Activated CD8-positive, alpha-beta memory T cell treated with anti-CD3 and anti-CD28 coated beads, Interleukin-2, amount 50 U/mL, for 24 hours (primary cell): ENCODE results near the gene PDK2.

Experiments
- DNase-seq: peaks from one replicate; pipeline ENCODE4 v3.0.0-alpha.2; 2020; ENCODE audit errors: extremely low read depth

Gene PDK2

DNA sequence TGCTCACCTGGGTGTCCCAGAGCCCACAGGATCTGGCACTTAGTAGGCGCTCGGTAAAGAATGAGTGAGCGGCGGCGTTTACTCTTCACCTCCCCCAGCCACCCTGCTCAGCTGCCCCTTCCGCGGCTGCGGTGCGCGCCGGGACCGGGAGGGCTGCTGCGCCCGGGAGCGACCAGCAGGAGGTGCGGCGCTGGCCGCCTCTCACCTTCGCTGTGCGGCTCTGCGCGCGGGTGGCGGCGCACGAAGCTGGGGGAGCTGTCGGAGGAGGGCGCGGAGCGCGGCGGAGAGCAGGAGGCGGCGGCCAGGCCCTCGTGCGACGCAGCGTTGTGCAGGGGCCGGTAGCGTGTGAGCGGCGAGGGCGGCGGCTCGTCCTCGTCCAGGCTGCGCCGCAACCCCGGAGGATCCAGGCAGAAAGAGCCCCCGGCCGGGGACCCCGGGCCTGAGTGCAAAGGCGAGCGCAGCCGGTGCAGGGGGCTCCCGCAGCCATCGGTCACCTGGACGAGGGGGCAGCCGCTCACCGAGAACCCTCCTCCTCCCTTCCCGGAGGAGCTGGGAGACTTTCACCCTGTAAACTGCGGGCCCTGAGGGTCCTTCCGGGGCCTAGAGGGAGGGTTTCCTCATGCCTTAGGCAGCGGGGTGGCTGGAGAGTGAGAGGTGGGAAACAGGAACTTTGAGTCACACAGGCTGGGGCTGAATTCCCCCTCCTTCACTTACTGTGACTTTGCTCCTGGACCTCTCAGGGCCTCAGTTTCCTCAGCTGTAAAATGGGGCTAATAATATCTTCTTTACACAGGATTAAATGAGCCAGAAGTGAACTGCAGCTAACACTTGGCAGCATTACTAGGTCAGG is 22.3 kb downstream of the PDK2 start:
- DNase-seq = no peak

GRCh38 chr17:50118076-50118827 is 23.1 kb downstream of the PDK2 start:
- DNase-seq = no peak

GRCh38 chr17:50118828-50119218 is 23.7 kb downstream of the PDK2 start:
- DNase-seq = no peak

GRCh38 chr17:50120475-50121253 is 25.5 kb downstream of the PDK2 start:
- no peak for DNase-seq

DNA sequence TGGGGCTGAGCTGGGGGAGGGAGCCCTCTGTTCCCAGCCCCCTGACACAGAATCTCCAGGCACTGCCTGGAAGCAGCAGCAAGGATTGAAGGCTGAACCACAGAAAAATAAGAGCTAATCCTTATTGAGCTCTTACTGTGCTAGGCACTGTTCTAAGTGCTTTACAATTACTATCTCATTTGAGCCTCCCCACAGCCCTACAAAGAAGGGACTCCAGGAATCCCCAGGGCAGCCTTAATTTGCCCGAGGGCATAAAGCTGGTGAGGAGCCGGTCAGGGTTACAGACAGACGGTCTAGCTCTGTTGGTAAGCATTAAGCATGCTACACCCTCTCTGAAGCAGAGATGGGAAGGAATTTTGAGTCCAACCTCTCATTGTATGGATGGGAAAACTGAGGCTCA is 27.8 kb downstream of the PDK2 start:
- no peak for DNase-seq

DNA sequence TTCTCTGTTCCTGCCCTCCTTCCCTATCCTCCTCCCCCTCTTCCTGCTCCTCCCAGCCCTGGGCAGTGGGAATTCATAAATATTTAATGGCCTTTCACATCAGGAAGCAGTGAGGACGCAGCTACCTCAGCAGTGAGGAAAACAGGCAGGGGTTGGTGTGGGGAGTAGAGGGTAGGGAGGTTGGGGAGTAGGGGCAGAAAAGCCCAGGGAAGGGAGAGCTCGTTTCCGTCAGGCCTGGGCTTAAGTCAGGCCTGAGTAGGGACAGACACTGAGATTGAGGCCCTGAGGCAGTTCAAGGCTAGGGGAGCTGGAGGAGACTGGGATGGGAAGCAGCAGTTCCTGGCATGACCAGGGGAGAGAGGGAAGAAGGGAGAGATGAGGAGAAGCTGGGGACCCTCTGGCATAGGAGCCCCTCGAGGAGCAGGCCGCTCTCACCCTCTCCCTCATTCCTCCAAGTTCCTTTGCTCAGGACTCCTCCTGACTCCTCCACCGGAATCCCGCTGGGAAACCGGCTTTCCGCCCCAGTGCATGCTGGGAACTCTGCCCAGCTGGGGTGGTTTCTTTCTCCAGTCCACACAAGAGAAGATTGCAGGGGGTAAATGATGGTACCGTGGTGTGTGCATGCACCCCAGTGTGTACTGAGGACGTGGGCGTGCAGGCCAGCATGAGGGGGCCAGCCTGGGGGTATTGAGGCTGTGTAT is 28.6 kb downstream of the PDK2 start:
- DNase-seq = no peak

GRCh38 chr17:50125420-50125997 is 30.4 kb downstream of the PDK2 start:
- no peak for DNase-seq

DNA sequence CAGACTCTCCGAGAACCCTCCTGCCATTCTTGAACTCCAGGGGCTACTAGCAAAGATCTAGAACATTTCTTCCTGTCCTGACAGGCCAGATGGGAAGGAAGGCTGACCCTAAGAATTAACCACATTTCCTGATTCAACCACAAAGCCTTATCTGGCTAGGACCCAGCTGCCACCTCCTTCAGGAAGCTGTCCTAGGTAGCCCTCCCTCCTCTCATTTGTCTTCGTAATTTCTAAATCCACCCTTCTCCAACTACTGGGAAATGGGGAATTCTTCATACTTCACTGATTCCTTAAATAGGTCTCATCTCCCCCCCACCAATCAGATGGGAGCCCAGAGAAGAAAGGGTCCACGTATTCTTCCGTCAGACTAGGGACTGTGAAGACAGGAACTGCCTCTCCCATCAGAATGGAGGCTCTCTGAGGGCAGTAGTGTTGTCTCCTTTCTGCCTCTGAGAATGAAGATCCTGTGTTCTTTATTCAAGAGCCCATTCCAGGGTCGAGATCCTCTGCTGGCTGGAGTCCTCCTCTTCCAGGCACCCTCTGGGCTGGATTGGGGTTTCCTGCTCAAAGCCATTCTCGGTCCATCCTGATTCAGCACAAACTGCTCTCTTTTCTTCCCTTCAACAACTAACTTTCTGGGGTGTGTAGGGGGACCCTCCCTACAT is 32.7 kb downstream of the PDK2 start:
- DNase-seq = no peak

DNA sequence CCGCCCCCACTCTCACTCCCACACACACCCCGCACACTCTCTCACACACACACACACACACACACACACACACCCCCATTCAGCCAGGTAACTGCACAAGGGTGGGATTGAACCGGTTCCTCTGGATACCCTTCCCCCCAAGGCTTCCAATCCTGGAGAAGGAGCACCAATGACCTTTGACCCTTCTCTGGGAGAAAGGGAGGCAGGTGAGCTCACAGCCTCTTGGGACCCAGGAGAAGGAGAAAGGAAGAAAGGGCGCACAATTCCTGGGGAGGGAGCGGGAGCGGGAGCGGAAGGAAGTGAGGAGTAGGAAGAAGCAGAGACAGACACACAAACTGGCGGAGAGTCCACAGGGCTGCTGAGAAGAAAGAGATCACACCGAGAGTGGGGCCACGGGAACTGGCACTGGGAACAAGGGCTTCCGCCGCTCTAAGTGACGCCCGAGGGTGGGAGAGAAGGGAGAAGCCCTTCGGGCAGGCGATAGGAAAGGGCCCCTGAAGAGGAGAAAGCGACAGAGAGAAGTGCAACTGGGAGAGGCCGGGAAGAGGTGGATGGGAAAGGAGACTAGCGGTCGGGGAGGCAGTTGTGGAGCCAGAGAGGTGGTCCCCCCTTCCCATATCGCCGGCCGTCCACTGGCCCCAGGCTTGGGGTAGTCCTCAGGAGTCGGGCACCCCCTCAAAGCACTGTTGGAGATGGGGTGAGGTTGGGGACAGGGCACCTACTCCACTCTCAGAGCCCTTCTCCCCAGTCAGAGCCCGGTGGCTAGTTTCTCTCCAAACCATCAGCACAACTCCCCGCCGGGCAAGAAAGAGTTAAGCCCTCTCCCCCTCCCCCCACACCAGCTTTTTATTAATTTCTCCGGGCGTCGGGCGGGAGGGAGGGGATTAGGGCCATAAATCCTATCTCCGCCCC is 33.5 kb downstream of the PDK2 start:
- no peak for DNase-seq

GRCh38 chr17:50129353-50129727 is 34.2 kb downstream of the PDK2 start:
- DNase-seq = no peak

DNA sequence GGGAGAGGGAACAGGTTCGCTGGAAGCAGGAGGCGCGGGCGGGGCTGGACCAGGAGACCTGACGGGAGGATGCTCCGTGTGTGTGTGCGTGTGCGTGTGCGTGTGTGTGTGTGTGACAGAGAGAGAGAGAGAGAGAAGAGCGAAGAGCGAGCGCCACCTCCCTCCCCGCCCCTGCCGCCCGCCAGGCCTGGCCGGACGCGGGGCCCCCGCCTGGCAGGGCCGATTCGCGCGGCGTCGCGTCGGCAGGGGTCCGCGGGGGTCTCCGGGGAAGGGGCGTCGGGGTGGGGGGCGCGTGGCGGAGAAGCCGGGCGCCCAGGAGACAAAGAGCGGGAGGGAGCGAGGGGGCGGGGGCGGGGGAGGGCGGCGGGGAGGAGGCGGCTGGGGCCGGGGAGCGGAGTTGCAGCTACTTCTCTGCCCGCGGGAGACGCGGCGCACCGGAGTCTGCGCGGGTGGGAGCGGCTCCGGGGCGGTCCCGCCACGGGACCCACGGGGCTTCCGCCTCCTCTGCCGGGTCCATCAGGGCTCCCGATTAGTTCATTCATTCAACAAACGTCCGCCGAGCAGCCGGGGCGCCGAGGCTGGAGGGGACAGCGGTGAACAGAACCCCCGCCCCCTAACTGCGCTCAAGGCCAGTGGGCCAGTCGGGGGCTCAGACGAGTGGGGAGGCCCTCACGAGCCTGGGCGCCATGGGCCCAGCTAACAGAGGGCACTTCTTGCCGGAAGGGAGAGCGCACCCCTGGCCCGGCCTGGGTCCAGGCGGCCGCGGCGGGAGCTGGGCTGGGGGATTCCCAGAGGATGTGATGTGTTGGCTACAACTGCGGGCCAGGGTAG is 34.8 kb downstream of the PDK2 start, which contains the start of gene SAMD14:
Gene SAMD14, minus strand, starts transcription at position 433 of the 831 bp plus-strand sequence. CDS start 5,201 bp downstream, outside the sequence.
- no peak for DNase-seq

GRCh38 chr17:50130559-50131305 is 35.6 kb downstream of the PDK2 start:
- no peak for DNase-seq

GRCh38 chr17:50132104-50132794 is 37.1 kb downstream of the PDK2 start:
- DNase-seq = no peak

DNA sequence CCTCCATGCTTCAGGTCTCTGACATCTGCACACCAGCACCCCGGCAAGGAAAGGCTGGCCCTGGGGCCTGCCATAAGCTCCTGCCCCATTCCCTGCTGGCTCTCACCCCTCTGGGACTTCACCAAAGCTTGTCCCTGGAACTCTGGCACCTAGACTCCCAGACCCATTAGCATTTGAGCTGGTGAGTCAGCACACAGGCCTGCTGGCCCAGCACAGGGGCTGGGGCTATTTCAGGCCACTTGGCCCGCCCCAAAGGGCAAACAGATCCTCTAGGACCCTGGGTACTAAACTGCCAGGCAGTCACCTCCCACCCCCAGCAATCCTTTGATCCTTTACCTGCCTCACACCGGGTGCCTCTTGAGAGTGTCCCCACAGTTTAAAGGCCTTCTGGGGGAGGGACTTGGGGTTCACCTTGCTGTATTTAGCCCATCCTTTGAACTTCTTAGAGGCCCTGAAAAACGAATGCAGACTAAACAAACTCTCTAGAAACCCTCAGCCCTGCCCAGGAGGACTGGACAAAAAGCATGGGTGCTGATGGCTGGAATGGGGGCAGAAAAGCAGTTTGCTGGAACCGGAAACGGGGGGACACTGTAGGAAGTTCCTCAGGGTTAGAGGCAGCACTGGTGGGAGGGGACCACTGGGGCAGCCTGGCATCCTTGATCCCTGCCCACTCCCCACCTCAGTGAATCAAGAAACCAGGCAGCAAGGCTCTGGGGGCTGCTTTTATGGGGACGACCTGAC is 38.0 kb downstream of the PDK2 start:
- no peak for DNase-seq

GRCh38 chr17:50133769-50134099 is 38.6 kb downstream of the PDK2 start:
- no peak for DNase-seq

GRCh38 chr17:50134206-50135110 is 39.3 kb downstream of the PDK2 start:
- DNase-seq = no peak
